Measurements from ENCODE around the gene RBFOX1.

The RBFOX1 gene

DNA sequence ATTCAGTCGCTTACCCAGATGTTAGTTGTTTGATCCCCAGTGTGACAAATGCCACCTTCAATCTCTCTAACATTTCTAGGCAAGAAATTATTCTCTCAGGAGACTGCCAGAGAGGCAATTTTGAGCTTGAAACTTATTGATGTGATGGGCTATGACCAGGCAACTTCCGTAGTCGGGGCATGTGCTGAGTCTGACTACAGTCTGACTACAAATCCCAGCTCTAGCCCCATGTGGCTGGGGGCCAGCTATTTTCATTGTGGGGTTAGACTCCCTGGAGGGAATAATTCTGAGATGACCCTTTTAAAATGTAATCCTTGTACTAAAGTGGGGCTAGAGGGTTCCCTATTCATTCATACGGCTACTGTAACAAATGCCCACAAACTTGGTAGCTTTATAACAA, 65.9 kb downstream of the RBFOX1 start:
- Histone ChIP-seq H3K9ac (ENCODE audit: low read depth, low read length, poor library complexity, severe bottlenecking) (no peak overlapping the region), H3K36me3 (ENCODE audit: insufficient read depth, low read length) (no peaks in the 10 kb centered on the region), H2AFZ (ENCODE audit: low read length) (no peak overlapping the region), H3K79me2 (ENCODE audit: insufficient read depth, low read length) (no peaks in the 10 kb centered on the region), H3F3A (ENCODE audit: low read depth) (no peaks in the 10 kb centered on the region), H3K9me2 (replicated peaks; ENCODE audit: low read depth, low read length) (no peaks in the 10 kb centered on the region), H3K4me2 (ENCODE audit: low read depth, low read length, poor library complexity, severe bottlenecking) (no peak overlapping the region), H3K27me3 (ENCODE audit: insufficient read depth, low read length, poor library complexity, severe bottlenecking) (no peaks in the 10 kb centered on the region), H3K4me3 (ENCODE audit: low read length, poor library complexity, severe bottlenecking) (no peak overlapping the region), H3K9me3 (ENCODE audit: insufficient read depth, low read depth, low read length) (no peaks in the 10 kb centered on the region), H3K4me1 (ENCODE audit: insufficient read depth, low read length, poor library complexity, severe bottlenecking) (no peaks in the 10 kb centered on the region), H4K20me1 (ENCODE audit: insufficient read depth, low read length, poor library complexity, severe bottlenecking) (no peaks in the 10 kb centered on the region)
- no peak for TF ChIP-seq EZH2phosphoT487 (IDR thresholded peaks at IDR 0.05; ENCODE audit: borderline replicate concordance)
- TF ChIP-seq, protein P1, sequence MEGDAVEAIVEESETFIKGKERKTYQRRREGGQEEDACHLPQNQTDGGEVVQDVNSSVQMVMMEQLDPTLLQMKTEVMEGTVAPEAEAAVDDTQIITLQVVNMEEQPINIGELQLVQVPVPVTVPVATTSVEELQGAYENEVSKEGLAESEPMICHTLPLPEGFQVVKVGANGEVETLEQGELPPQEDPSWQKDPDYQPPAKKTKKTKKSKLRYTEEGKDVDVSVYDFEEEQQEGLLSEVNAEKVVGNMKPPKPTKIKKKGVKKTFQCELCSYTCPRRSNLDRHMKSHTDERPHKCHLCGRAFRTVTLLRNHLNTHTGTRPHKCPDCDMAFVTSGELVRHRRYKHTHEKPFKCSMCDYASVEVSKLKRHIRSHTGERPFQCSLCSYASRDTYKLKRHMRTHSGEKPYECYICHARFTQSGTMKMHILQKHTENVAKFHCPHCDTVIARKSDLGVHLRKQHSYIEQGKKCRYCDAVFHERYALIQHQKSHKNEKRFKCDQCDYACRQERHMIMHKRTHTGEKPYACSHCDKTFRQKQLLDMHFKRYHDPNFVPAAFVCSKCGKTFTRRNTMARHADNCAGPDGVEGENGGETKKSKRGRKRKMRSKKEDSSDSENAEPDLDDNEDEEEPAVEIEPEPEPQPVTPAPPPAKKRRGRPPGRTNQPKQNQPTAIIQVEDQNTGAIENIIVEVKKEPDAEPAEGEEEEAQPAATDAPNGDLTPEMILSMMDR (conservative IDR thresholded peaks at IDR 0.05; ENCODE audit: low read length): no peak

- H3K9me2 ChIP-seq (replicated peaks; ENCODE audit: low read depth, low read length): no peaks in the 10 kb centered on the region
- no peaks in the 10 kb centered on the region for H4K20me1 ChIP-seq (ENCODE audit: insufficient read depth, low read length, poor library complexity, severe bottlenecking)
- no peak overlapping the region for H2AFZ ChIP-seq (ENCODE audit: low read length)
- no peaks in the 10 kb centered on the region for H3K4me1 ChIP-seq (ENCODE audit: insufficient read depth, low read length, poor library complexity, severe bottlenecking)
- TF ChIP-seq, protein P1 (conservative IDR thresholded peaks at IDR 0.05; ENCODE audit: low read length): no peak
- no peak for TF ChIP-seq EZH2phosphoT487 (IDR thresholded peaks at IDR 0.05; ENCODE audit: borderline replicate concordance)
- H3K9ac ChIP-seq (ENCODE audit: low read depth, low read length, poor library complexity, severe bottlenecking): no peak overlapping the region
- H3F3A ChIP-seq (ENCODE audit: low read depth): no peaks in the 10 kb centered on the region
- no peaks in the 10 kb centered on the region for H3K36me3 ChIP-seq (ENCODE audit: insufficient read depth, low read length)
- H3K4me2 ChIP-seq (ENCODE audit: low read depth, low read length, poor library complexity, severe bottlenecking): no peak overlapping the region
- H3K9me3 ChIP-seq (ENCODE audit: insufficient read depth, low read depth, low read length): no peaks in the 10 kb centered on the region
- H3K79me2 ChIP-seq (ENCODE audit: insufficient read depth, low read length): no peaks in the 10 kb centered on the region
- no peaks in the 10 kb centered on the region for H3K27me3 ChIP-seq (ENCODE audit: insufficient read depth, low read length, poor library complexity, severe bottlenecking)
- H3K4me3 ChIP-seq (ENCODE audit: low read length, poor library complexity, severe bottlenecking): no peak overlapping the region
Measured at GRCh38 chr16:7399296-7399695, 66.7 kb downstream of the RBFOX1 start.

GRCh38 chr16:7400117-7400890, 67.7 kb downstream of the RBFOX1 start:
- H3K9me3 ChIP-seq (ENCODE audit: insufficient read depth, low read depth, low read length): no peaks in the 10 kb centered on the region
- no peak overlapping the region for H3K4me2 ChIP-seq (ENCODE audit: low read depth, low read length, poor library complexity, severe bottlenecking)
- TF ChIP-seq EZH2phosphoT487 (IDR thresholded peaks at IDR 0.05; ENCODE audit: borderline replicate concordance): no peak
- TF ChIP-seq, protein P1 (conservative IDR thresholded peaks at IDR 0.05; ENCODE audit: low read length): no peak
- H2AFZ ChIP-seq (ENCODE audit: low read length): no peak overlapping the region
- no peaks in the 10 kb centered on the region for H3K9me2 ChIP-seq (replicated peaks; ENCODE audit: low read depth, low read length)
- no peaks in the 10 kb centered on the region for H3K27me3 ChIP-seq (ENCODE audit: insufficient read depth, low read length, poor library complexity, severe bottlenecking)
- no peak overlapping the region for H3K9ac ChIP-seq (ENCODE audit: low read depth, low read length, poor library complexity, severe bottlenecking)
- H3K79me2 ChIP-seq (ENCODE audit: insufficient read depth, low read length): no peaks in the 10 kb centered on the region
- no peaks in the 10 kb centered on the region for H3K36me3 ChIP-seq (ENCODE audit: insufficient read depth, low read length)
- H3K4me3 ChIP-seq (ENCODE audit: low read length, poor library complexity, severe bottlenecking): no peak overlapping the region
- H4K20me1 ChIP-seq (ENCODE audit: insufficient read depth, low read length, poor library complexity, severe bottlenecking): no peaks in the 10 kb centered on the region
- H3K4me1 ChIP-seq (ENCODE audit: insufficient read depth, low read length, poor library complexity, severe bottlenecking): no peaks in the 10 kb centered on the region
- no peaks in the 10 kb centered on the region for H3F3A ChIP-seq (ENCODE audit: low read depth)
